ENCODE results near the gene CDC42EP4.

DNA sequence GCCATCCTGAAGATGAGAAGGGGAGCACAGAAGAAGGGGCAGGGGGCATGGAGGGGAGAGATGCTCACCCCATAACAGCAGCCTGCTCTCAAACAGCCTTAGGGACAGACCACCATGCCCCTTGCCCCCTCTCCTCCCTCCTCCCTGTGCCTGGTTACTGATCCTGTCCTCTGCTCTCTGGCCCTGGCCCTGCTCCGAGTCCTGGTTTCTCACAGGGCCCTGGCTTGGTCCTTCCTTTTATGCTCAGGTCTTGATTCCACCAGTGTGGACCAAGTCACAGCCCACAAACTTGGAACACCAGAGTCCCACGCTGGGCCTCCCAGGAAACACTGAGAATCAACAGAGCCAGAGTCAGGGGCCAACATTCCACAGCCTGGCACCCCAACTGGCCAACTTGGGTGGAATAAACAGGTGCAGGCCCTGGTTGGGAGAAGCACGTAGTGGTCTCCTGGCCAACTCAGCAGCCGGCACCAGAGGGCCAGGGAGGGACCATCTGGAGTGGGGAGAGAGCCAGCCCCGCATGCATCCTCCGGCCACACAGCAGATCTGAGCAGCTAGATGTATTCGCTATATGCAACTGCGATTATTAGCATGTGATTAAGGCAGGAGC, 44.9 kb upstream of the CDC42EP4 start:
- TF ChIP-seq, protein P1, sequence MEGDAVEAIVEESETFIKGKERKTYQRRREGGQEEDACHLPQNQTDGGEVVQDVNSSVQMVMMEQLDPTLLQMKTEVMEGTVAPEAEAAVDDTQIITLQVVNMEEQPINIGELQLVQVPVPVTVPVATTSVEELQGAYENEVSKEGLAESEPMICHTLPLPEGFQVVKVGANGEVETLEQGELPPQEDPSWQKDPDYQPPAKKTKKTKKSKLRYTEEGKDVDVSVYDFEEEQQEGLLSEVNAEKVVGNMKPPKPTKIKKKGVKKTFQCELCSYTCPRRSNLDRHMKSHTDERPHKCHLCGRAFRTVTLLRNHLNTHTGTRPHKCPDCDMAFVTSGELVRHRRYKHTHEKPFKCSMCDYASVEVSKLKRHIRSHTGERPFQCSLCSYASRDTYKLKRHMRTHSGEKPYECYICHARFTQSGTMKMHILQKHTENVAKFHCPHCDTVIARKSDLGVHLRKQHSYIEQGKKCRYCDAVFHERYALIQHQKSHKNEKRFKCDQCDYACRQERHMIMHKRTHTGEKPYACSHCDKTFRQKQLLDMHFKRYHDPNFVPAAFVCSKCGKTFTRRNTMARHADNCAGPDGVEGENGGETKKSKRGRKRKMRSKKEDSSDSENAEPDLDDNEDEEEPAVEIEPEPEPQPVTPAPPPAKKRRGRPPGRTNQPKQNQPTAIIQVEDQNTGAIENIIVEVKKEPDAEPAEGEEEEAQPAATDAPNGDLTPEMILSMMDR (IDR thresholded peaks at IDR 0.05; ENCODE audit: poor library complexity, severe bottlenecking) = no peak
- TF ChIP-seq REST (IDR thresholded peaks at IDR 0.05; ENCODE audit: borderline replicate concordance) = no peak
- TF ChIP-seq RAD21 (conservative IDR thresholded peaks at IDR 0.05) = no peak
- TF ChIP-seq POLR2AphosphoS5 (IDR thresholded peaks at IDR 0.05) = no peak
- no peak for TF ChIP-seq EZH2 (IDR thresholded peaks at IDR 0.05; ENCODE audit: borderline replicate concordance, insufficient read depth, low read length, poor library complexity, severe bottlenecking)
- TF ChIP-seq SMC3 (conservative IDR thresholded peaks at IDR 0.05; ENCODE audit: poor library complexity) = no peak

Data from neural cell (in vitro differentiated cells).